Endothelial cell of umbilical vein (primary cell): Measurements from ENCODE around the gene ADD1. TPM values are rescaled to one million over a fixed set of nuclear protein-coding genes. Genes with fewer than 3 reads are reported as not detected.

Experiments used
- BruUV-seq: library from RNA; stranded (reverse); fragments of 400-500 nt; replicated peaks from 2 replicates; lab custom pipeline; 2021; lab: Mats Ljungman, UMichigan
- CTCF ChIA-PET: fragments of 300-600, 350-600 bp; sonication (Branson Sonifier 250); formaldehyde crosslinking; loops from one replicate; lab custom pipeline; 2021; ENCODE audit warnings: antibody characterized with exemption, inconsistent platforms; lab: Charles Lee
- POLR2A ChIA-PET: fragments of 300-600, 350-600 bp; sonication (Branson Sonifier 250); formaldehyde crosslinking; loops from one replicate; lab custom pipeline; 2021; ENCODE audit warnings: antibody characterized with exemption, inconsistent platforms; lab: Charles Lee
- DNase-seq: peaks from one replicate; pipeline ENCODE4 v3.0.0-alpha.2; 2011; ENCODE audit warnings: low read depth, low spot score
- FAIRE-seq: peaks from 2 replicates; lab custom pipeline; 2011; peaks lifted over from hg19 to GRCh38; lab: Jason Lieb, UNC
- H2AFZ ChIP-seq: 2 replicates; pipeline ENCODE4 v1.6.0; 2012; ENCODE audit warnings: low read depth, low read length, control low read depth, inconsistent platforms
- H3K27ac ChIP-seq: 2 replicates; pipeline ENCODE4 v1.5.1; 2011; ENCODE audit warnings: low read depth, mild to moderate bottlenecking, control low read depth, low read length, moderate library complexity; ENCODE audit not compliant: insufficient read depth
- H3K27me3 ChIP-seq, 2 experiments: 2 replicates each; pipeline versions ENCODE4 v1.6.0 to v1.6.1; 2011; ENCODE audit warnings: low read length in 2 of 2, mixed read lengths in 1 of 2; ENCODE audit not compliant: control insufficient read depth in 2 of 2, insufficient read depth in 2 of 2
- H3K36me3 ChIP-seq, 2 experiments: 2 replicates in 1 of 2; 3 replicates in 1 of 2; pipeline ENCODE4 v1.5.1; 2011; ENCODE audit warnings: low read length in 2 of 2, mild to moderate bottlenecking in 1 of 2, moderate library complexity in 1 of 2; ENCODE audit not compliant: control insufficient read depth in 2 of 2, insufficient read depth in 2 of 2; ENCODE audit errors: extremely low read depth in 1 of 2
- H3K4me1 ChIP-seq: 3 replicates; pipeline ENCODE4 v1.5.1; 2011; ENCODE audit warnings: mild to moderate bottlenecking, low read length; ENCODE audit not compliant: control insufficient read depth, insufficient read depth; ENCODE audit errors: extremely low read depth
- H3K4me2 ChIP-seq: 2 replicates; pipeline ENCODE4 v1.6.1; 2011; ENCODE audit warnings: low read length, control low read depth, mixed read lengths; ENCODE audit not compliant: insufficient read depth
- H3K4me3 ChIP-seq, 3 experiments: fragments of 200-600 bp in 1 of 3; sonication (generic), shearing (Covaris generic) in 1 of 3; replicated peaks in 1 of 3; 2 replicates each; pipeline ENCODE4 v1.5.1; 2011 to 2016; ENCODE audit warnings: control low read depth in 3 of 3, low read length in 3 of 3, mild to moderate bottlenecking in 2 of 3, inconsistent platforms in 1 of 3, low read depth in 1 of 3, moderate library complexity in 1 of 3; ENCODE audit not compliant: insufficient read depth in 1 of 3
- H3K79me2 ChIP-seq: 2 replicates; pipeline ENCODE4 v1.6.0; 2012; ENCODE audit warnings: low read length, inconsistent platforms; ENCODE audit not compliant: control insufficient read depth, insufficient read depth
- H3K9ac ChIP-seq: replicated peaks from 2 replicates; pipeline ENCODE3; 2011; ENCODE audit warnings: low read length, control low read depth; ENCODE audit not compliant: insufficient read depth; ENCODE audit errors: extremely low read depth
- H3K9me1 ChIP-seq: replicated peaks from 3 replicates; pipeline ENCODE4 v1.6.0; 2011; ENCODE audit warnings: mild to moderate bottlenecking, low read length; ENCODE audit not compliant: control insufficient read depth, insufficient read depth; ENCODE audit errors: extremely low read depth
- H3K9me3 ChIP-seq: replicated peaks from 2 replicates; pipeline ENCODE4 v1.5.1; 2012; ENCODE audit warnings: low read length, inconsistent platforms; ENCODE audit not compliant: control insufficient read depth, insufficient read depth
- H4K20me1 ChIP-seq: replicated peaks from 2 replicates; pipeline ENCODE3; 2011; ENCODE audit warnings: mild to moderate bottlenecking, low read length; ENCODE audit not compliant: control insufficient read depth, insufficient read depth; ENCODE audit errors: extremely low read depth
- EZH2 ChIP-seq: IDR thresholded peaks from 2 replicates; pipeline ENCODE4 v1.6.1; 2012; ENCODE audit warnings: borderline replicate concordance, low read depth, mild to moderate bottlenecking, moderate library complexity, low read length, inconsistent platforms; ENCODE audit not compliant: severe bottlenecking
- GATA2 ChIP-seq: IDR thresholded peaks from 2 replicates; pipeline ENCODE4 v1.7.0; 2011; ENCODE audit warnings: low read depth, mild to moderate bottlenecking, moderate library complexity, mixed read lengths, low read length; ENCODE audit not compliant: insufficient read length, insufficient read depth
- JUN ChIP-seq: IDR thresholded peaks from 2 replicates; pipeline ENCODE4 v1.6.1; 2011; ENCODE audit warnings: borderline replicate concordance, low read depth; ENCODE audit not compliant: insufficient read length, insufficient read depth
- MYC ChIP-seq: IDR thresholded peaks from one replicate; pipeline ENCODE4 v1.6.1; 2011; ENCODE audit warnings: mild to moderate bottlenecking, low read depth, low read length
- POLR2AphosphoS5 ChIP-seq: IDR thresholded peaks from 2 replicates; pipeline ENCODE4 v1.6.1; 2012; ENCODE audit warnings: low read depth, mild to moderate bottlenecking, control low read depth, low read length, moderate library complexity; ENCODE audit not compliant: insufficient read depth
- dilution Hi-C: fragments of 300-500 bp; cut with MboI; formaldehyde crosslinking; loops from one replicate; pipeline ENCODE4 v1.15.0; 2019; ENCODE audit warnings: low sequenced_read_pairs; ENCODE audit not compliant: extremely low pct_ligation_motif_present
- intact Hi-C: fragments of 100-400 bp; cut with micrococcal nuclease; formaldehyde crosslinking; loops from one replicate; pipeline ENCODE4 v1.10.0; 2022
- polyA plus RNA-seq, 4 experiments: library from polyadenylated mRNA; depleted of rRNA in 3 of 4; stranded (reverse) in 3 of 4; unstranded in 1 of 4; fragments of >200 nt; gene quantifications; 2 replicates each; pipeline versions ENCODE4 v1.2.1 to v1.2.3, GENCODE V29; 2011 to 2012; ENCODE audit warnings: missing spikeins in 1 of 4
- total RNA-seq: library from RNA; stranded (reverse); gene quantifications from 2 replicates; pipeline ENCODE4 v1.2.3, GENCODE V29; 2021
- TF ChIP-seq, protein P1 (sequence below): IDR thresholded peaks from 2 replicates; pipeline ENCODE4 v1.6.1; 2011; ENCODE audit not compliant: insufficient read depth, insufficient read length
- TF ChIP-seq, protein P2 (sequence below), 2 donors: IDR thresholded peaks; 1 replicate in 1 of 2; 2 replicates in 1 of 2; pipeline ENCODE4 v1.5.1; 2011; ENCODE audit warnings: low read length in 2 of 2, mild to moderate bottlenecking in 2 of 2, moderate library complexity in 2 of 2, control low read depth in 1 of 2, inconsistent platforms in 1 of 2, low read depth in 1 of 2; ENCODE audit not compliant: insufficient read depth in 1 of 2; ENCODE audit errors: extremely low read depth in 1 of 2

ADD1 gene
- total and polyA plus RNA-seq, 2 donors (not counting 3 experiments of a cell fraction or from before 2014, with no cell fraction given), result 219 to 305 TPM

DNA sequence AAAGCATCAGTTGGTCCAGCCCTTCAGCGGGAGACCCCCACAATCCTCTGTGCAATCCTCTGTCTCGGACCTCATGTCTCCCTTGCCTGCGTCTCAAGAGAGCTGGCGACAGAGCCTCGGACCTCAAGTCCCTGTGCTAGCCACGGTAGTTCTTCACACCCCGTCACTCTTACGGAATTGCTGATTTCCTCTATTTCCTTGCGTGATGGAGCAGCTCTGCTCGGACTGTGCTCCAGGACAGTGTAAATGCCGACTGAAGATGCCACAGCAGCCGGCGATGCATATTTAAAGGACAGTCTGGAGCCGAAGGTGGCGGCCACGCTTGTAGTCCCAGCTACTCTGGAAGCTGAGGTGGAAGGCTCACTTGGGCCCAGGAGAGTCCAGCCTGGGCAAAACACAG, 121.6 kb downstream of the ADD1 start:
- Histone ChIP-seq H3K36me3 (no peaks in the 10 kb centered on the region), H3K27me3 (no peaks in the 10 kb centered on the region), H3K9me1 (no peaks in the 10 kb centered on the region), H3K4me1 (peaks cover 26% of the 10 kb centered on the region), H3K9me3 (no peaks in the 10 kb centered on the region), H3K9ac (no peak overlapping the region), H4K20me1 (no peaks in the 10 kb centered on the region), H3K4me2 (no peak overlapping the region), H2AFZ (no peak overlapping the region), H3K27ac (no peak overlapping the region), H3K4me3 (no peak overlapping the region), H3K79me2 (peaks cover 26% of the 10 kb centered on the region)
- DNase-seq, result no peak
- BruUV-seq, result TSS peak; percentile 11
- FAIRE-seq, result no peak
- TF ChIP-seq EZH2, result no peak
- ChIA-PET CTCF (interaction anchor here (2.7 to 5.2 kb wide), 2 partner anchors 11 to 13 kb away, joined by 9 to 28 read pairs; no protein-coding TSS in a partner anchor), POLR2A (no interaction called here)
- dilution Hi-C loops, result no loop called here
- intact Hi-C loops, result loop anchor here (10.0 kb wide), 1 partner anchor 550 kb away; the partner anchor contains the start of genes CFAP99 and ZFYVE28

DNA sequence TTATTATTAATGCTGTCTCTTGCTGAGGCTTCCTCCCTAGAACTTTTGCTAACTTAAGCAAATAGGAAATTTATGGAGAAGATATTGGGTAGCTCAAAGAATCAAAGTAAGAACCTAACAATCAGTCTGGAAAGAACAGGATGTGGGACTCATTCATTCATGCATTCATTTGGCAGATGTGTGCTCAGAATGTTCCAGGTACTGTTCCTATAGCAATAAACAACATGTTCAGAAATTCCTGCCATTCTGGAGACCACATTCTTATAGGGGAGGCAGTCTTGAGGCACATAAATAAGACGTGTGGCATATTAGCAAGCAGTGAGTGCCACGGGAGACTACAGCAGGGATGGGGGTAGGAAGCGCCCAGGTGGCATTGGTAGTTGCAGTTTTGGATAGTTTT, 124.7 kb downstream of the ADD1 start:
- no peaks in the 10 kb centered on the region for H4K20me1 ChIP-seq
- H2AFZ ChIP-seq, result no peak overlapping the region
- intact Hi-C loops (loop anchor here (10.0 kb wide), 1 partner anchor 554 kb away; the partner anchor contains the start of genes CFAP99 and ZFYVE28), dilution Hi-C loops (no loop called here)
- no peak overlapping the region for H3K4me2 ChIP-seq
- H3K9ac ChIP-seq, result peak overlapping the region; percentile 19
- no peaks in the 10 kb centered on the region for H3K9me3 ChIP-seq
- H3K79me2 ChIP-seq, result peaks cover 4% of the 10 kb centered on the region
- TF ChIP-seq, protein P1, sequence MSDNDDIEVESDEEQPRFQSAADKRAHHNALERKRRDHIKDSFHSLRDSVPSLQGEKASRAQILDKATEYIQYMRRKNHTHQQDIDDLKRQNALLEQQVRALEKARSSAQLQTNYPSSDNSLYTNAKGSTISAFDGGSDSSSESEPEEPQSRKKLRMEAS, result no peak
- TF ChIP-seq GATA2 (no peak), EZH2 (no peak), JUN (no peak), POLR2AphosphoS5 (no peak), MYC (no peak)
- TF ChIP-seq, protein P2, sequence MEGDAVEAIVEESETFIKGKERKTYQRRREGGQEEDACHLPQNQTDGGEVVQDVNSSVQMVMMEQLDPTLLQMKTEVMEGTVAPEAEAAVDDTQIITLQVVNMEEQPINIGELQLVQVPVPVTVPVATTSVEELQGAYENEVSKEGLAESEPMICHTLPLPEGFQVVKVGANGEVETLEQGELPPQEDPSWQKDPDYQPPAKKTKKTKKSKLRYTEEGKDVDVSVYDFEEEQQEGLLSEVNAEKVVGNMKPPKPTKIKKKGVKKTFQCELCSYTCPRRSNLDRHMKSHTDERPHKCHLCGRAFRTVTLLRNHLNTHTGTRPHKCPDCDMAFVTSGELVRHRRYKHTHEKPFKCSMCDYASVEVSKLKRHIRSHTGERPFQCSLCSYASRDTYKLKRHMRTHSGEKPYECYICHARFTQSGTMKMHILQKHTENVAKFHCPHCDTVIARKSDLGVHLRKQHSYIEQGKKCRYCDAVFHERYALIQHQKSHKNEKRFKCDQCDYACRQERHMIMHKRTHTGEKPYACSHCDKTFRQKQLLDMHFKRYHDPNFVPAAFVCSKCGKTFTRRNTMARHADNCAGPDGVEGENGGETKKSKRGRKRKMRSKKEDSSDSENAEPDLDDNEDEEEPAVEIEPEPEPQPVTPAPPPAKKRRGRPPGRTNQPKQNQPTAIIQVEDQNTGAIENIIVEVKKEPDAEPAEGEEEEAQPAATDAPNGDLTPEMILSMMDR (IDR thresholded peaks at IDR 0.05; ENCODE audit: extremely low read depth in 1 of 2, insufficient read depth in 1 of 2, low read depth in 1 of 2, low read length in 2 of 2), result no peak
- ChIA-PET CTCF (interaction anchor here (1.9 kb wide), 1 partner anchor 7 kb away, joined by 4 read pairs; no protein-coding TSS in a partner anchor), POLR2A (no interaction called here)
- H3K36me3 ChIP-seq, result no peaks in the 10 kb centered on the region
- no peaks in the 10 kb centered on the region for H3K27me3 ChIP-seq
- FAIRE-seq, result peak; percentile 85
- no peak overlapping the region for H3K4me3 ChIP-seq
- H3K4me1 ChIP-seq, result peaks cover 14% of the 10 kb centered on the region
- no peak overlapping the region for H3K27ac ChIP-seq
- no peaks in the 10 kb centered on the region for H3K9me1 ChIP-seq
- BruUV-seq, result no TSS peak
- peak; percentile 55 for DNase-seq
